Spleen (tissue), 7 donors: Measurements from ENCODE around the gene PDILT.

Experiments used
- POLR2A ChIP-seq, 3 donors: fragments of 450-650 bp; IDR thresholded peaks; one replicate each; pipeline ENCODE4 v1.5.1; 2017; ENCODE audit warnings: antibody characterized with exemption in 3 of 3, mild to moderate bottlenecking in 1 of 3
- POLR2AphosphoS5 ChIP-seq, 3 donors: sonication (generic); formaldehyde crosslinking; IDR thresholded peaks; one replicate each; pipeline ENCODE4 v1.5.1; 2017; ENCODE audit warnings: antibody characterized with exemption in 3 of 3
- TF ChIP-seq, protein P1 (sequence below), 11 experiments: fragments of 200-600 bp in 7 of 11; fragments of 450-650 bp in 4 of 11; sonication (generic) in 4 of 11; IDR thresholded peaks in 8 of 11; conservative IDR thresholded peaks in 3 of 11; 1 replicate in 7 of 11; 2 replicates in 4 of 11; pipeline versions ENCODE4 v1.4.0 to v1.8.0; 2016 to 2021; ENCODE audit warnings: antibody characterized with exemption in 11 of 11, inconsistent platforms in 4 of 11, mild to moderate bottlenecking in 1 of 11
- donor health status: DM: no; HTN: no; CAD: no; lungs with moderate emphysema.
- donor health status: DM: no; HTN: no; CAD: no.
- donor health status: DM: no; HTN: no; CAD: no.

DNA sequence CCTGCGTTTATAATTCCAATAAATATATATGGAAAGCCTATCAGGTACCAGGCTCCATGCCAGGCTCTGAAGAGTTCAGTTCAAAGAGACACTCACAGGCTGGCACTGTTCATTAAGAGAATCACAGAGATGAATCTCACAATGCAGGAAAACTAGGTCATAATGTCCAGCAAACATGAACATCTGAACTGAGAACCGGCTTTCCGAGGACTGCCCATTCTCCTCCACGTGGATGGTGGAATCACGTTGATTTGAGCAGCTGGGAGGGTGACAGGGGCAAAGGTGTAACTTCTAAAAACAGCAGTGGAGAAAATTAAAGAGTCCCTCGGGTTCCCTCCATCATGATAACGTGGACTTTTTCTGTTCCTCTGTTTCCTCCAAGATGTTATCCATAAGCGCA, 87.4 kb downstream of the PDILT start:
- TF ChIP-seq POLR2AphosphoS5 (IDR thresholded peaks at IDR 0.05) (no peak), POLR2A (IDR thresholded peaks at IDR 0.05) (no peak)
- TF ChIP-seq, protein P1, sequence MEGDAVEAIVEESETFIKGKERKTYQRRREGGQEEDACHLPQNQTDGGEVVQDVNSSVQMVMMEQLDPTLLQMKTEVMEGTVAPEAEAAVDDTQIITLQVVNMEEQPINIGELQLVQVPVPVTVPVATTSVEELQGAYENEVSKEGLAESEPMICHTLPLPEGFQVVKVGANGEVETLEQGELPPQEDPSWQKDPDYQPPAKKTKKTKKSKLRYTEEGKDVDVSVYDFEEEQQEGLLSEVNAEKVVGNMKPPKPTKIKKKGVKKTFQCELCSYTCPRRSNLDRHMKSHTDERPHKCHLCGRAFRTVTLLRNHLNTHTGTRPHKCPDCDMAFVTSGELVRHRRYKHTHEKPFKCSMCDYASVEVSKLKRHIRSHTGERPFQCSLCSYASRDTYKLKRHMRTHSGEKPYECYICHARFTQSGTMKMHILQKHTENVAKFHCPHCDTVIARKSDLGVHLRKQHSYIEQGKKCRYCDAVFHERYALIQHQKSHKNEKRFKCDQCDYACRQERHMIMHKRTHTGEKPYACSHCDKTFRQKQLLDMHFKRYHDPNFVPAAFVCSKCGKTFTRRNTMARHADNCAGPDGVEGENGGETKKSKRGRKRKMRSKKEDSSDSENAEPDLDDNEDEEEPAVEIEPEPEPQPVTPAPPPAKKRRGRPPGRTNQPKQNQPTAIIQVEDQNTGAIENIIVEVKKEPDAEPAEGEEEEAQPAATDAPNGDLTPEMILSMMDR (IDR thresholded peaks at IDR 0.05 in 8 of 11, conservative IDR thresholded peaks at IDR 0.05 in 3 of 11) = no peak
